BLaER1 (cell line): ENCODE results near the gene EMID1.
A peak's percentile ranks its signal among the peaks of the same experiment; 100 is the strongest.

ENCODE experiments used
- H3K27ac ChIP-seq: shearing (Covaris generic); formaldehyde crosslinking; 2 replicates; pipeline ENCODE4 v1.8.1; 2022
- H3K27me3 ChIP-seq: shearing (Covaris generic); formaldehyde crosslinking; 2 replicates; pipeline ENCODE4 v1.8.1; 2022
- H3K36me3 ChIP-seq: shearing (Covaris generic); formaldehyde crosslinking; 2 replicates; pipeline ENCODE4 v1.8.1; 2022
- H3K4me1 ChIP-seq: shearing (Covaris generic); formaldehyde crosslinking; 2 replicates; pipeline ENCODE4 v1.8.1; 2022
- H3K4me2 ChIP-seq: shearing (Covaris generic); formaldehyde crosslinking; 2 replicates; pipeline ENCODE4 v1.8.1; 2022
- H3K4me3 ChIP-seq: shearing (Covaris generic); formaldehyde crosslinking; 2 replicates; pipeline ENCODE4 v1.8.1; 2022
- H3K9ac ChIP-seq: shearing (Covaris generic); formaldehyde crosslinking; 2 replicates; pipeline ENCODE4 v1.8.1; 2022
- H3K9me3 ChIP-seq: shearing (Covaris generic); formaldehyde crosslinking; 2 replicates; pipeline ENCODE4 v1.8.1; 2022
- H4K20me1 ChIP-seq: shearing (Covaris generic); formaldehyde crosslinking; 2 replicates; pipeline ENCODE4 v1.8.1; 2022
- Cebpa-rat ChIP-seq: shearing (Covaris generic); IDR thresholded peaks from 2 replicates; pipeline ENCODE4 v1.8.1; 2022

EMID1 gene

DNA sequence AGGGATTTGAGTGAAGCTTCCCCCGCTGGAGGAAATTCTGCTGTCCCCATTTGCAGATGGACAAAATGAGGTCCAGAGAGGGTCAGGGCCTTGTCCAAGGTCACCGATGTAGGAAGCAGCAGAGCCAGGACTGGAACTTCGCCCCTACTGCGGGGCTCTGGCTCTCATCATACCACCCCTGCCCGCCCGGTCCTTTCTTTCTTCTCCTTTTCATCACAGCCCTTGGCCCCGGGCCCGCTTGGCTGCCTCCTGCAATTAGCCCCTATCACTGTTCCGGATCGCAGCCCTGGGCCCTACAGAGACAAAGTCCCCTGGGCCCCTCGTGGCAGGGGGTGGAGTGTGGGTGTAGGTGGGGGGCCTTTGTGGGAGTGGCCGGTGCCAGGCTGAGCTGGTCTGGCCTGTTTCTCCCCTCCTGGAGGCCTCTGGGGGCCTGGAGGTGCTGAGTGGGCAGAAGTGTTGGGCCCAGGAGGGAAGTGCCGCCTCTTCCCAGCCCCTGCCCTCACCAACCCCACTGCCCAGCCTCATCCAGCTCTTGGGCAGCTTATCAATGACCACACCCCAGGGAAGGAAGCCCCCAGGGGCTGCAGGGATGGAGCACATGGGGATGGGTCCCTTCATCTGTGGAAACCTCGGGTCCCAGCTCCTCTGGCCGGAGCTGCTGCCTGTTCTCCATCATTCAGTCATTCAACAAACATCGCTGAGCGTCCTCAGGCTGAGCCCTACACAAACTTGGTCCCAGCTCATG, 3.4 kb downstream of the EMID1 start:
- Histone ChIP-seq H3K4me2 (peak overlapping the region; percentile 82), H4K20me1 (peaks cover 81% of the 10 kb centered on the region), H3K4me3 (no peak overlapping the region), H3K36me3 (no peaks in the 10 kb centered on the region), H3K4me1 (peaks cover 44% of the 10 kb centered on the region), H3K9me3 (no peaks in the 10 kb centered on the region), H3K27ac (no peak overlapping the region), H3K9ac (no peak overlapping the region), H3K27me3 (peaks cover 96% of the 10 kb centered on the region)
- no peak for TF ChIP-seq Cebpa-rat

DNA sequence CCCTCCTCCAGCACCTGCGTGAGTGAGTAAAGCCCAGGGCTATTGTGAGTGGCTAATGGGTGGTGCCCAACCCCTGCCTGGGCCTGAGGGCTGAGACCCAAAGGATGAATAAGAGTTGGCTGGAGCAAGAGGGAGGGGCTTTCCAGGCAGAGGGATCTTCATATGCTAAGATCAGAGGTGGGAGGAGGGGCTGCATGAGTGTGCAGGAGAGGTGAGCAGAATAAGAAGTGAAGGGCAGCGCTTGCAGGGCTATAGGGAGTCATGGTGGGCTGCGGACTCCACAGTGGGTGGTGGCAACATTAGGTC, 3.9 kb downstream of the EMID1 start:
- Histone ChIP-seq H3K4me3 (no peak overlapping the region), H3K36me3 (no peaks in the 10 kb centered on the region), H3K27ac (no peak overlapping the region), H3K9ac (no peak overlapping the region), H3K9me3 (no peaks in the 10 kb centered on the region), H3K4me1 (peaks cover 39% of the 10 kb centered on the region), H4K20me1 (peaks cover 81% of the 10 kb centered on the region), H3K27me3 (peaks cover 96% of the 10 kb centered on the region), H3K4me2 (peak overlapping the region; percentile 82)
- no peak for TF ChIP-seq Cebpa-rat

DNA sequence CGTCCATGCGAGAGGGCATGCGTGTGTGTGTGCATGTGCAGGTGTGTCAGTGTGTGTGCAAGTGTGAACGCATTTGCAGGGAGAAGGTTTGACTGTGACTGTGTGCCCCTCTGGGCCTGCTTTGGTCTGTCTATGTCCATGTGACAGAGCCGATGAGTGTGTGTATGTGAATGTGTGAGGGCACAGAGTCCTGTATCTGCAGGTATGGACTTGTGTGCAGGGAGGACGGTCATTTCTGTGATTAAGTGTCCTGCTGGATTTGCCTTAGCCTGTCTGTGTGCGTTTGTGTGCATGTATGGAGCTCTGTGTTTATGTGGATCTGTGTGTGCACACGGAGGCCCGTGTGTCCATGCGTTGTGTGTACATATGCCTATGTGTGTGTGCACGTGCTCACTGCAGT, 5.4 kb downstream of the EMID1 start:
- H4K20me1 ChIP-seq = peaks cover 77% of the 10 kb centered on the region
- H3K9me3 ChIP-seq = no peaks in the 10 kb centered on the region
- no peak overlapping the region for H3K9ac ChIP-seq
- no peak overlapping the region for H3K4me3 ChIP-seq
- peaks cover 91% of the 10 kb centered on the region for H3K27me3 ChIP-seq
- peaks cover 25% of the 10 kb centered on the region for H3K4me1 ChIP-seq
- H3K27ac ChIP-seq = no peak overlapping the region
- H3K4me2 ChIP-seq = no peak overlapping the region
- TF ChIP-seq Cebpa-rat = no peak
- no peaks in the 10 kb centered on the region for H3K36me3 ChIP-seq

DNA sequence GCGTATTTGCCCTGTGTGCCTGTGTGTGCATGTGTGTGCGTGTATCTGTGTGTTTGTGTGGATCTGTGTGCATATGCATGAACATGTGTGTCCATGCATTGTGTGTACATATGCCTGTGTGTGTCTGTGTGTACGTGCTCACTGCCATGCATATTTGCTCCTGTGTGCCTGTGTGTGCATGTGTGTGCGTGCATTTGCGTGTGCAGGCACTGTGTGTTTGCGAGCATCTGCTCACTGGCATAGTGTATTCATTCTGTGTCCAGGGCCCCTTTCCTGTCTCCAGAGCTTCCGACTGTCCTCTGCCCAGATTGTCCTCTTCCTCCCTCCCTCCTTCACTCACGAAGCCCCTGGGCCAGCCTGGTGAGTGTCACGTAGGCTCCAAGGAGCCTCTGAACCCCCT, 5.8 kb downstream of the EMID1 start:
- no peak overlapping the region for H3K4me3 ChIP-seq
- H3K9me3 ChIP-seq = no peaks in the 10 kb centered on the region
- no peak overlapping the region for H3K4me2 ChIP-seq
- no peaks in the 10 kb centered on the region for H3K36me3 ChIP-seq
- H3K9ac ChIP-seq = no peak overlapping the region
- H3K27ac ChIP-seq = no peak overlapping the region
- peaks cover 87% of the 10 kb centered on the region for H3K27me3 ChIP-seq
- peaks cover 21% of the 10 kb centered on the region for H3K4me1 ChIP-seq
- H4K20me1 ChIP-seq = peaks cover 77% of the 10 kb centered on the region
- no peak for TF ChIP-seq Cebpa-rat

DNA sequence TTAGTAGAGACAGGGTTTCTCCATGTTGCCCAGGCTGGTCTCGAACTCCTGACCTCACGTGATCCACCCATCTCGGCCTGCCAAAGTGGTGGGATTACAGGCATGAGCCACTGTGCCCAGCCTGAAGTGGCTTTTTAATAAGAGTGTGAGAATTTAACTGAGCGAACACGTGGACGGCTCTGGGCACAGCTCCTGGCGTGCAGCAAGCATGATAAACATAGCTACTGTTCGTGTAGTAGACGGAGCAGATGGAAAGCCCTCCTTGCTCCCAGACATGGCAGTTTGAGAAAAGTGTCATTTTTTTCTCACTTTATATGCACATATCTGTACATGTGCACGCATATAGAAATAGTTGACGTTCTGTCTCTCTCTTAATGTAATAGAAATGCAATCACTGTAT, 7.0 kb downstream of the EMID1 start:
- H3K27me3 ChIP-seq = peaks cover 78% of the 10 kb centered on the region
- no peaks in the 10 kb centered on the region for H3K9me3 ChIP-seq
- H3K4me2 ChIP-seq = no peak overlapping the region
- H3K4me3 ChIP-seq = no peak overlapping the region
- no peak overlapping the region for H3K9ac ChIP-seq
- H4K20me1 ChIP-seq = peaks cover 76% of the 10 kb centered on the region
- H3K27ac ChIP-seq = no peak overlapping the region
- no peak for TF ChIP-seq Cebpa-rat
- peaks cover 20% of the 10 kb centered on the region for H3K4me1 ChIP-seq
- H3K36me3 ChIP-seq = no peaks in the 10 kb centered on the region

DNA sequence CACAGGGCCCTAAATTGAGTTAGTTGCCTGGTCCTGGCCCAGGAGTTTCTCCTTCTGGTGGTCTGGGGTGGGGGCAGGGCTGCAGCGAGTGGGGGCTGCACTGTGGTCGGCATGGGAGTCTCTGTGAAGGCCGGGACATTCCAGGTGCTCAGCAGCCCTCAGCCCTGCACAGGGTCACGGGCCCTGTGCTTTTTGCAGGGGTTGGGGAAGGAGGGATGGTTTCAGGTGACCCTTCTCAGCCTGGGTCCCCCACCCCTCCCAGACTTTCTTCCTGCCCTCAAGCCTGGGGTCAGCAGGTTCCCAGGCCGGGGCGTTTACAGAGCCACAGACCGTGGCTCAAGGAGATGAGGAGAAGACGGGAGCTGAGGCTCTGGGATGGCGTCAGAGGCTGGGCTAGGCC, 7.8 kb downstream of the EMID1 start:
- no peak for TF ChIP-seq Cebpa-rat
- Histone ChIP-seq H3K27me3 (peaks cover 70% of the 10 kb centered on the region), H3K9me3 (no peaks in the 10 kb centered on the region), H3K27ac (no peak overlapping the region), H3K4me1 (peaks cover 13% of the 10 kb centered on the region), H4K20me1 (peaks cover 74% of the 10 kb centered on the region), H3K9ac (no peak overlapping the region), H3K36me3 (no peaks in the 10 kb centered on the region), H3K4me2 (no peak overlapping the region), H3K4me3 (no peak overlapping the region)

DNA sequence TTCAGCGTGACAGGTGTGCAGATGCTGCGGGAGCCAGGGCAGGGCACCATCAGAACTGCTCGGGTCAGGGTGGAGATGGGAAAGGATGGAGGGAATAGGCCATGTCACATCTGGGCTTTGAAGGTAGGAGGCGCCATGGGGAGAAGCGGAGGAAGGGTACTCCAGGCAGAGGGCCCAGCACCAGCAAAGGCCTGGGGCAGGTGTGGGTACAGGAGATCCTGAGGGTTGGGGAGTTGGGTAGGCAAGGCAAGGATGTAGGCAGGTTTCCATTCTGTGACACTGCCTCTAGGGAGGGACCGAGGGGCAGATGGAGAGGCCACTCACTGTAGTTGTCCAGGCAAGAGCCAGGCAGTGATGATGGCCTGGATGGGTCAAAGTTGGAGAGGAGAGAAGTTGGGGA, 8.5 kb downstream of the EMID1 start:
- H3K27me3 ChIP-seq = peaks cover 63% of the 10 kb centered on the region
- no peaks in the 10 kb centered on the region for H3K36me3 ChIP-seq
- no peak overlapping the region for H3K4me3 ChIP-seq
- no peak for TF ChIP-seq Cebpa-rat
- H3K4me2 ChIP-seq = no peak overlapping the region
- H3K9me3 ChIP-seq = no peaks in the 10 kb centered on the region
- peaks cover 74% of the 10 kb centered on the region for H4K20me1 ChIP-seq
- H3K27ac ChIP-seq = no peak overlapping the region
- H3K4me1 ChIP-seq = peaks cover 5% of the 10 kb centered on the region
- H3K9ac ChIP-seq = no peak overlapping the region

DNA sequence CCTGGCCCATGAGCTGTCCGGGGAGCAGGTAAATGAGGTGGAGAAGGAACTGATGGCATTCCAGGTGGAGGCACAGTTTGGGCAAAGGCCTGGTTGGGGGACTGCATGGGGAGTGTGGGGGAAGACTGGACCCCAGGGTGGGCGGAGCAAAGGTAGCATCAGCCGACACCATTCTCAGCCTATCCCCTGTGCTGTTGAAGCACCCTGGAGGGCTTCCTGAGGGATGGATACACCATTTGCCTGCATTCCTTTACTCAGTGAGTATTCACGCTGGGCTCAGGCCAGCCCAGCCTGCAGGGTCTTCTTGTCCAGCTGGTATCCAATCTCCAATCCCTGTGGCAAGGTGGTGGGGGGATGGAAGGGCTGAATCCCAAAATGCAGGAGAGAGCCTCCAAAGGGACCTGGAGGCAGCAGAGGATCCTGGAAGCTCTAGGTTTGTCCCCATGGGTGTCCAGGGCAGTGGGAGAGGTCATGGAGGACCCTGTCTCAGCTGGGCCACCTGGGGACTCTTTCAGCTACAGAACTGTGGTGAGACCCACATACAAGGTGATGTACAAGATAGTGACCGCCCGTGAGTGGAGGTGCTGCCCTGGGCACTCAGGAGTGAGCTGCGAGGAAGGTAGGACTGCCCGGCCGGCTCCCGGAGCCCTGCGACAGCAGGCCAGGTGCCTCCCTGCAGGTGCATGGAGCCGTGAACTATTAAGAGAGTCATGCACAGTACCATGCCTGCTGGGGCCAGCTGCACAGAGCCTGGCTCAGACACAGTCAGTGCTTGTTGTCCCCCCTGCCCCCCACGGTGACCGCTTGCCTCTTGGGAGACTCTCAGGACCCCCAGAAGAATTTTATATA, 9.5 kb downstream of the EMID1 start:
- no peaks in the 10 kb centered on the region for H3K9me3 ChIP-seq
- no peak overlapping the region for H3K27ac ChIP-seq
- H4K20me1 ChIP-seq = peaks cover 65% of the 10 kb centered on the region; the same call in 1 of the 2 replicates
- H3K4me2 ChIP-seq = no peak overlapping the region
- TF ChIP-seq Cebpa-rat = no peak
- no peak overlapping the region for H3K4me3 ChIP-seq
- no peaks in the 10 kb centered on the region for H3K36me3 ChIP-seq
- H3K4me1 ChIP-seq = no peaks in the 10 kb centered on the region
- H3K27me3 ChIP-seq = peaks cover 53% of the 10 kb centered on the region
- H3K9ac ChIP-seq = no peak overlapping the region

DNA sequence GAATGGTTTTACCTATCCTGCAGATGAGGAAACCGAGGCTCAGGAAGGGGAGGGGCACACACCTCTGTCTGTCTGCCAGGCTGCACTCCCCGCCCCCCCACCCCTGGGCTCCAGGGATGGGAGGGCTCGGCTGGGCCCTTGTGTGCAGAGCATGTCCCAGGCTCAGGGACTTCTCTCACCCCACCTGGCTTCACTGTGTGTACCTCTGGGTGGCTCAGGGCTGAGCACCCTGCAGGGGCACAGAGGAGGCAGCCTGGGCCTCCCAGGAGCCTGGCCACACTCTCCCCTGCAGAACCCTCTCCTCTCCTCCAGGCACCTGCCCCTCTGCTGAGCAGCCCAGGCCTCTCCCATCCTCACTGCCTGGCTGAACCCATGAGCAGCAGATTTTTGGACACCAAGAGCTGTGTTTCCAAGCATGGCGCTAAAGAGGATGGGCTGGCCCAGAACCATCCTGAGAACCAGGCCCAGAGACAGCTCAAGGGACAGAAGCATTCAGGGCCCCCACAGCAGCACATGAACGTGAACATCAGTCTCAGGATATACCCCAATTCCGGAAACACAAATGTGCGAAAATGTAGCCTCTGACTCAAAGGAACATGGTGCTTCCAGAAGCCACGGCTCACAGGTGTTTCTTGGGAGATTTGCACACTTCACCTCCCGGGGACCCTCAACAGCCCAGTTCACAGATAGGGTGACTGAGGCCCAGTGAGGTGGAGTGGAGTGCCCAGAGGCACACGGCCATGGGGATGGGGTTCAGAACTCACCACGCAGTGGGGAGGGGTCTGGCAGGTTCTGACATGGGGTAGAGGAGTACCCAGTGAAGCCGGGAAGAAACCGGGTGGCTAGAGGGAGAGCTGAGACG, 10.5 kb downstream of the EMID1 start:
- H3K9me3 ChIP-seq = no peaks in the 10 kb centered on the region
- no peak overlapping the region for H3K9ac ChIP-seq
- no peak overlapping the region for H3K4me3 ChIP-seq
- no peak overlapping the region for H3K4me2 ChIP-seq
- peaks cover 56% of the 10 kb centered on the region; the same call in 1 of the 2 replicates for H4K20me1 ChIP-seq
- TF ChIP-seq Cebpa-rat = no peak
- no peaks in the 10 kb centered on the region for H3K4me1 ChIP-seq
- peaks cover 43% of the 10 kb centered on the region for H3K27me3 ChIP-seq
- no peak overlapping the region for H3K27ac ChIP-seq
- H3K36me3 ChIP-seq = no peaks in the 10 kb centered on the region
